HEK293 (cell line): ENCODE measurements around the gene INTS15.

Experiments used
- CTCF ChIP-seq: fragments of 450-650 bp; formaldehyde crosslinking; IDR thresholded peaks from 2 replicates; pipeline ENCODE4 v1.5.1; 2016; ENCODE audit warnings: missing biosample characterization, missing genetic modification characterization
- PATZ1 ChIP-seq: fragments of 450-650 bp; formaldehyde crosslinking; IDR thresholded peaks from 2 replicates; pipeline ENCODE4 v1.5.1; 2016; ENCODE audit warnings: missing biosample characterization, missing genetic modification characterization
- ZSCAN18 ChIP-seq: fragments of 450-650 bp; formaldehyde crosslinking; IDR thresholded peaks from 2 replicates; pipeline ENCODE4 v1.5.1; 2016; ENCODE audit warnings: missing biosample characterization, missing genetic modification characterization
- TF ChIP-seq, protein P1 (sequence below): fragments of 450-650 bp; formaldehyde crosslinking; IDR thresholded peaks from 2 replicates; pipeline ENCODE4 v1.5.1; 2016; ENCODE audit warnings: missing biosample characterization, missing genetic modification characterization, low read depth

DNA sequence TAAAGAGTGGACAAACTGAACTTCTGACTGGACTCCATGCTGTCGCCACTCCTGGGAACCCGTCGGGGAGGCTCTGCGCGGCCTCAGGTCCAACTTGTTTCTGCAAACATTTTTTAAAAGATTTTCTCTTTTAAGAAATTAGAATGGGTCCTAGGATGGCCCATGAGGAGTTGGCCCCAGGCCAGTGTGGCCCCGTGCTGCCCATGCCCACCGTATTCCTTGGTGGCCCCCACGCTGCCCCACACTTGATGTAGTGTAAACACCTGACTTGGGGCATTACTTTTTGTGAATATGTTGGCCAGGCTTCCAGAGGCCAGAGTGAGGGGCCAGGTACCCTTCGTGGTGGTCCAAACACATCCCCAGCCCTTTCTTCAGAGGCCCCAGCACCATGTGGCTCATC is 66.6 kb downstream of the INTS15 start:
- TF ChIP-seq CTCF (tag by site-specific recombination) = no peak
- TF ChIP-seq, protein P1, sequence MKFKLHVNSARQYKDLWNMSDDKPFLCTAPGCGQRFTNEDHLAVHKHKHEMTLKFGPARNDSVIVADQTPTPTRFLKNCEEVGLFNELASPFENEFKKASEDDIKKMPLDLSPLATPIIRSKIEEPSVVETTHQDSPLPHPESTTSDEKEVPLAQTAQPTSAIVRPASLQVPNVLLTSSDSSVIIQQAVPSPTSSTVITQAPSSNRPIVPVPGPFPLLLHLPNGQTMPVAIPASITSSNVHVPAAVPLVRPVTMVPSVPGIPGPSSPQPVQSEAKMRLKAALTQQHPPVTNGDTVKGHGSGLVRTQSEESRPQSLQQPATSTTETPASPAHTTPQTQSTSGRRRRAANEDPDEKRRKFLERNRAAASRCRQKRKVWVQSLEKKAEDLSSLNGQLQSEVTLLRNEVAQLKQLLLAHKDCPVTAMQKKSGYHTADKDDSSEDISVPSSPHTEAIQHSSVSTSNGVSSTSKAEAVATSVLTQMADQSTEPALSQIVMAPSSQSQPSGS (tag by site-specific recombination) = no peak
- TF ChIP-seq ZSCAN18 (tag by site-specific recombination) = no peak
- no peak for TF ChIP-seq PATZ1 (tag by site-specific recombination)
